GM18873 (cell line): ENCODE results near the gene F12.
A peak's percentile ranks its signal among the peaks of the same experiment; 100 is the strongest.
"Not testable (repeated sequence)": the region's sequence is repeated elsewhere in the genome, so short reads cannot be mapped to it uniquely, and the experiment has no call there.

Experiments used
- ATAC-seq: cut with Tn5 transposase; IDR thresholded peaks from one replicate; pipeline ENCODE4 v1.9.1; 2021; ENCODE audit warnings: mild to moderate bottlenecking, moderate library complexity, moderate number of reproducible peaks; ENCODE audit not compliant: unreplicated experiment, low FRiP score

F12 gene

GRCh38 chr5:177360740-177361139 is 48.6 kb downstream of the F12 start:
- not testable (repeated sequence) for ATAC-seq

GRCh38 chr5:177359860-177360259 is 49.5 kb downstream of the F12 start:
- no peak for ATAC-seq

GRCh38 chr5:177359451-177359851 is 49.9 kb downstream of the F12 start:
- ATAC-seq, result no peak

GRCh38 chr5:177358370-177358819 is 51.0 kb downstream of the F12 start:
- ATAC-seq, result peak; percentile 3

GRCh38 chr5:177357459-177358351 is 51.7 kb downstream of the F12 start, which contains the start of gene RGS14:
Gene RGS14 (plus strand): TSS chr5:177357924. CDS start chr5:177358025, 101 bp downstream.
- ATAC-seq, result peak; percentile 88

GRCh38 chr5:177357146-177357458 is 52.3 kb downstream of the F12 start:
- no peak for ATAC-seq

GRCh38 chr5:177356746-177357145 is 52.6 kb downstream of the F12 start:
- ATAC-seq, result no peak

- no peak for ATAC-seq
Measured at GRCh38 chr5:177355868-177356168, 53.5 kb downstream of the F12 start.

GRCh38 chr5:177355162-177355867 is 54.0 kb downstream of the F12 start:
- ATAC-seq, result no peak

GRCh38 chr5:177354711-177355110 is 54.7 kb downstream of the F12 start:
- ATAC-seq, result no peak

GRCh38 chr5:177354256-177354655 is 55.1 kb downstream of the F12 start:
- no peak for ATAC-seq

- ATAC-seq, result no peak
Measured at GRCh38 chr5:177353093-177353492, 56.3 kb downstream of the F12 start.
